ENCODE measurements around the gene C3. TPM values are rescaled to one million over a fixed set of nuclear protein-coding genes. Genes with fewer than 3 reads are reported as not detected.

The C3 gene
- total and polyA plus RNA-seq, 2 of the 13 experiments (the other 11 are each of a cell fraction or from before 2014, with no cell fraction given), result 1,455 to 6,272 TPM

DNA sequence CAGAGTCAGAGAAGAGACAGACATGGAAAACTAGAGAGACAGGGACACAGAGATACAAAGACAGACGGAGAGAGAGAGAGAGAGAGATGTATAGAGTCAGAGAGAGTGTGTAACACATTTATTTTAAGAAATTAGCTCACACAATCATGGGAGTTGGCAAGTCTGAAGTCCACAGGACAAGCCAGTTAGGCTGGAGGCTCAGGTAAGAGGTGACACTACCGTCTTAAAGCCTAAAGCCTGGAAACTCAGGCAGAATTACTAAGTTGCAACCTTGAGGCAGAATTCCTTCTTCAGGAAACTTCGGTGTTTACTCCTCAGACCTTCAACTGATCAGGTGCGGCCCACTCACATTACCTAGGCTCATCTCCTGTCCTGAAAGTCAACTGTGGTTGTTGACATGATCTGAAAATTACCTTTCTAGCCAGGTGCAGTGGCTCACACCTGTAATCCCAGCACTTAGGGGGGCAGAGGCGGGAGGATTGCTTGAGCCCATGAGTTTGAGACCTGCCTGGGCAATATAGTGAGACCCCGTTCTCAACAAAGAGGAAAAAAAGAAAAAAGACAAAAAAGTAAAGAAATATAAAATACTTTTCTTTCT is 47.7 kb downstream of the C3 start (continued):
- TF ChIP-seq, protein P1, sequence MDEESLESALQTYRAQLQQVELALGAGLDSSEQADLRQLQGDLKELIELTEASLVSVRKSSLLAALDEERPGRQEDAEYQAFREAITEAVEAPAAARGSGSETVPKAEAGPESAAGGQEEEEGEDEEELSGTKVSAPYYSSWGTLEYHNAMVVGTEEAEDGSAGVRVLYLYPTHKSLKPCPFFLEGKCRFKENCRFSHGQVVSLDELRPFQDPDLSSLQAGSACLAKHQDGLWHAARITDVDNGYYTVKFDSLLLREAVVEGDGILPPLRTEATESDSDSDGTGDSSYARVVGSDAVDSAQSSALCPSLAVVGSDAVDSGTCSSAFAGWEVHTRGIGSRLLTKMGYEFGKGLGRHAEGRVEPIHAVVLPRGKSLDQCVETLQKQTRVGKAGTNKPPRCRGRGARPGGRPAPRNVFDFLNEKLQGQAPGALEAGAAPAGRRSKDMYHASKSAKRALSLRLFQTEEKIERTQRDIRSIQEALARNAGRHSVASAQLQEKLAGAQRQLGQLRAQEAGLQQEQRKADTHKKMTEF (CRISPR knock-in tag; IDR thresholded peaks at IDR 0.05), result no peak
- TF ChIP-seq, protein P2, sequence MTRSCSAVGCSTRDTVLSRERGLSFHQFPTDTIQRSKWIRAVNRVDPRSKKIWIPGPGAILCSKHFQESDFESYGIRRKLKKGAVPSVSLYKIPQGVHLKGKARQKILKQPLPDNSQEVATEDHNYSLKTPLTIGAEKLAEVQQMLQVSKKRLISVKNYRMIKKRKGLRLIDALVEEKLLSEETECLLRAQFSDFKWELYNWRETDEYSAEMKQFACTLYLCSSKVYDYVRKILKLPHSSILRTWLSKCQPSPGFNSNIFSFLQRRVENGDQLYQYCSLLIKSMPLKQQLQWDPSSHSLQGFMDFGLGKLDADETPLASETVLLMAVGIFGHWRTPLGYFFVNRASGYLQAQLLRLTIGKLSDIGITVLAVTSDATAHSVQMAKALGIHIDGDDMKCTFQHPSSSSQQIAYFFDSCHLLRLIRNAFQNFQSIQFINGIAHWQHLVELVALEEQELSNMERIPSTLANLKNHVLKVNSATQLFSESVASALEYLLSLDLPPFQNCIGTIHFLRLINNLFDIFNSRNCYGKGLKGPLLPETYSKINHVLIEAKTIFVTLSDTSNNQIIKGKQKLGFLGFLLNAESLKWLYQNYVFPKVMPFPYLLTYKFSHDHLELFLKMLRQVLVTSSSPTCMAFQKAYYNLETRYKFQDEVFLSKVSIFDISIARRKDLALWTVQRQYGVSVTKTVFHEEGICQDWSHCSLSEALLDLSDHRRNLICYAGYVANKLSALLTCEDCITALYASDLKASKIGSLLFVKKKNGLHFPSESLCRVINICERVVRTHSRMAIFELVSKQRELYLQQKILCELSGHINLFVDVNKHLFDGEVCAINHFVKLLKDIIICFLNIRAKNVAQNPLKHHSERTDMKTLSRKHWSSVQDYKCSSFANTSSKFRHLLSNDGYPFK (CRISPR knock-in tag; IDR thresholded peaks at IDR 0.05; ENCODE audit: borderline replicate concordance), result no peak
- peak; percentile 82; the same call in 1 of the 2 replicates for TF ChIP-seq PAF1 (CRISPR knock-in tag; IDR thresholded peaks at IDR 0.05)
- TF ChIP-seq HNF4G (IDR thresholded peaks at IDR 0.05; ENCODE audit: borderline replicate concordance, low read depth, low read length), result no peak
- TF ChIP-seq HNF4G (CRISPR knock-in tag; IDR thresholded peaks at IDR 0.05; ENCODE audit: borderline replicate concordance, low read depth), result no peak
- TF ChIP-seq, protein P3, sequence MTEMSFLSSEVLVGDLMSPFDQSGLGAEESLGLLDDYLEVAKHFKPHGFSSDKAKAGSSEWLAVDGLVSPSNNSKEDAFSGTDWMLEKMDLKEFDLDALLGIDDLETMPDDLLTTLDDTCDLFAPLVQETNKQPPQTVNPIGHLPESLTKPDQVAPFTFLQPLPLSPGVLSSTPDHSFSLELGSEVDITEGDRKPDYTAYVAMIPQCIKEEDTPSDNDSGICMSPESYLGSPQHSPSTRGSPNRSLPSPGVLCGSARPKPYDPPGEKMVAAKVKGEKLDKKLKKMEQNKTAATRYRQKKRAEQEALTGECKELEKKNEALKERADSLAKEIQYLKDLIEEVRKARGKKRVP (CRISPR knock-in tag; IDR thresholded peaks at IDR 0.05), result no peak
- TF ChIP-seq, protein P4, sequence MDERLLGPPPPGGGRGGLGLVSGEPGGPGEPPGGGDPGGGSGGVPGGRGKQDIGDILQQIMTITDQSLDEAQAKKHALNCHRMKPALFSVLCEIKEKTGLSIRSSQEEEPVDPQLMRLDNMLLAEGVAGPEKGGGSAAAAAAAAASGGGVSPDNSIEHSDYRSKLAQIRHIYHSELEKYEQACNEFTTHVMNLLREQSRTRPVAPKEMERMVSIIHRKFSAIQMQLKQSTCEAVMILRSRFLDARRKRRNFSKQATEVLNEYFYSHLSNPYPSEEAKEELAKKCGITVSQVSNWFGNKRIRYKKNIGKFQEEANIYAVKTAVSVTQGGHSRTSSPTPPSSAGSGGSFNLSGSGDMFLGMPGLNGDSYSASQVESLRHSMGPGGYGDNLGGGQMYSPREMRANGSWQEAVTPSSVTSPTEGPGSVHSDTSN (CRISPR knock-in tag; IDR thresholded peaks at IDR 0.05), result no peak
- no peak; the same call in 1 of the 2 replicates for TF ChIP-seq AKAP8 (CRISPR knock-in tag; IDR thresholded peaks at IDR 0.05)
- TF ChIP-seq, protein P5, sequence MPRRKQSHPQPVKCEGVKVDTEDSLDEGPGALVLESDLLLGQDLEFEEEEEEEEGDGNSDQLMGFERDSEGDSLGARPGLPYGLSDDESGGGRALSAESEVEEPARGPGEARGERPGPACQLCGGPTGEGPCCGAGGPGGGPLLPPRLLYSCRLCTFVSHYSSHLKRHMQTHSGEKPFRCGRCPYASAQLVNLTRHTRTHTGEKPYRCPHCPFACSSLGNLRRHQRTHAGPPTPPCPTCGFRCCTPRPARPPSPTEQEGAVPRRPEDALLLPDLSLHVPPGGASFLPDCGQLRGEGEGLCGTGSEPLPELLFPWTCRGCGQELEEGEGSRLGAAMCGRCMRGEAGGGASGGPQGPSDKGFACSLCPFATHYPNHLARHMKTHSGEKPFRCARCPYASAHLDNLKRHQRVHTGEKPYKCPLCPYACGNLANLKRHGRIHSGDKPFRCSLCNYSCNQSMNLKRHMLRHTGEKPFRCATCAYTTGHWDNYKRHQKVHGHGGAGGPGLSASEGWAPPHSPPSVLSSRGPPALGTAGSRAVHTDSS (CRISPR knock-in tag; conservative IDR thresholded peaks at IDR 0.05), result no peak
- TF ChIP-seq, protein P6, sequence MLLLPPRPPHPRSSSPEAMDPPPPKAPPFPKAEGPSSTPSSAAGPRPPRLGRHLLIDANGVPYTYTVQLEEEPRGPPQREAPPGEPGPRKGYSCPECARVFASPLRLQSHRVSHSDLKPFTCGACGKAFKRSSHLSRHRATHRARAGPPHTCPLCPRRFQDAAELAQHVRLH (CRISPR knock-in tag; IDR thresholded peaks at IDR 0.05; ENCODE audit: borderline replicate concordance, low read depth), result no peak
- TF ChIP-seq, protein P7, sequence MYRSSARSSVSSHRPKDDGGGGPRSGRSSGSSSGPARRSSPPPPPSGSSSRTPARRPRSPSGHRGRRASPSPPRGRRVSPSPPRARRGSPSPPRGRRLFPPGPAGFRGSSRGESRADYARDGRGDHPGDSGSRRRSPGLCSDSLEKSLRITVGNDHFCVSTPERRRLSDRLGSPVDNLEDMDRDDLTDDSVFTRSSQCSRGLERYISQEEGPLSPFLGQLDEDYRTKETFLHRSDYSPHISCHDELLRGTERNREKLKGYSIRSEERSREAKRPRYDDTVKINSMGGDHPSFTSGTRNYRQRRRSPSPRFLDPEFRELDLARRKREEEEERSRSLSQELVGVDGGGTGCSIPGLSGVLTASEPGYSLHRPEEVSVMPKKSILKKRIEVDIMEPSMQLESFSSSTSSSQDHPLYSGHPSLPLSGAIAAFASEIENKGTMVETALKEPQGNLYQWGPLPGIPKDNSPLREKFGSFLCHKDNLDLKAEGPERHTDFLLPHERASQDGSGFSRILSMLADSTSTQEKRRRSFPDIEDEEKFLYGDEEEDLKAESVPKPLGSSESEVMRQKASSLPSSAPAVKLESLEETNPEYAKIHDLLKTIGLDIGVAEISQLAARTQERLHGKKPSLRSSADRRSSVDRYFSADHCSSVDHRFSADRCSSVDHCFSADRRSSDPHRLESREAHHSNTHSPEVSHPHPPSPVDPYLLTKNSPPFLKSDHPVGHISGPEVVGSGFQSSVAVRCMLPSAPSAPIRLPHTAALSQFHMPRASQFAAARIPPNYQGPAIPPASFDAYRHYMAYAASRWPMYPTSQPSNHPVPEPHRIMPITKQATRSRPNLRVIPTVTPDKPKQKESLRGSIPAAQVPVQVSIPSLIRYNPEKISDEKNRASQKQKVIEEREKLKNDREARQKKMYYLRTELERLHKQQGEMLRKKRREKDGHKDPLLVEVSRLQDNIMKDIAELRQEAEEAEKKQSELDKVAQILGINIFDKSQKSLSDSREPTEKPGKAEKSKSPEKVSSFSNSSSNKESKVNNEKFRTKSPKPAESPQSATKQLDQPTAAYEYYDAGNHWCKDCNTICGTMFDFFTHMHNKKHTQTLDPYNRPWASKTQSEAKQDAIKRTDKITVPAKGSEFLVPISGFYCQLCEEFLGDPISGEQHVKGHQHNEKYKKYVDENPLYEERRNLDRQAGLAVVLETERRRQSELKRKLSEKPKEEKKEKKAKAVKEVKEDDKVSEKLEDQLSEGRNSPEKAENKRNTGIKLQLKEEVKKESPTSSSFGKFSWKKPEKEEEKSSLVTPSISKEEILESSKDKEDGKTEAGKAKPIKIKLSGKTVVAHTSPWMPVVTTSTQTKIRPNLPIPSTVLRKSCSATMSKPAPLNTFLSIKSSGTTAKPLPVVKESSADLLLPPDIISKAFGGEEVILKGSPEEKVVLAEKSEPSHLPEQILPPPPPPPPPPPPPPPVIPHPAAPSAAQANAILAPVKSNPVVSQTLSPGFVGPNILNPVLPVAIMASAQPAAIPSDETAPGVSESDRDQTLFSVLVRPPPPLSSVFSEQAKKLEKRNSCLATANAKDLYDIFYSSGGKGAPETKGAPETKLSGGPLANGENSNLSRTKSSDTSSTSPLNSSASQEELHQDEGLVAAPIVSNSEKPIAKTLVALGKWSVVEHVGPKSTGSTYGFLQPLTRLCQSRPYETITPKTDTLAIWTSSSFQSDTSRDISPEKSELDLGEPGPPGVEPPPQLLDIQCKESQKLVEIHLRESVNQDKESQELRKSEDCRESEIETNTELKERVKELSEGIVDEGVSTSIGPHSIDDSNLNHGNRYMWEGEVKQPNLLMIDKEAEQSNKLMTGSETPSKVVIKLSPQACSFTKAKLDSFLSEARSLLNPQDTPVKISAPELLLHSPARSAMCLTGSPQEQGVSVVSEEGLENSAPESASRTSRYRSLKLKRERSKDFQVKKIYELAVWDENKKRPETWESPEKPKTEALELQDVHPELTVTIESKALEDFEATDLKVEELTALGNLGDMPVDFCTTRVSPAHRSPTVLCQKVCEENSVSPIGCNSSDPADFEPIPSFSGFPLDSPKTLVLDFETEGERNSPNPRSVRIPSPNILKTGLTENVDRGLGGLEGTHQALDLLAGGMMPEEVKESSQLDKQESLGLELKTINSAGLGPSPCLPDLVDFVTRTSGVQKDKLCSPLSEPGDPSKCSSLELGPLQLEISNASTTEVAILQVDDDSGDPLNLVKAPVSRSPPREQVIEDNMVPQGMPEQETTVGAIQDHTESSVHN (CRISPR knock-in tag; IDR thresholded peaks at IDR 0.05), result no peak
